Kidney epithelial cell (primary cell): ENCODE data around the gene CFAP161. TPM values are rescaled to one million over a fixed set of nuclear protein-coding genes. Genes with fewer than 3 reads are reported as not detected.

Experiments
- DNase-seq: peaks from one replicate; pipeline ENCODE4 v3.0.0-alpha.2; 2010; ENCODE audit warnings: low read depth
- H3K27me3 ChIP-seq: 2 replicates; pipeline ENCODE4 v1.6.0; 2011; ENCODE audit warnings: low read length; ENCODE audit not compliant: control insufficient read depth, insufficient read depth
- H3K36me3 ChIP-seq: 2 replicates; pipeline ENCODE4 v1.5.1; 2011; ENCODE audit warnings: low read length; ENCODE audit not compliant: control insufficient read depth, insufficient read depth
- H3K4me3 ChIP-seq: 2 replicates; pipeline ENCODE4 v1.5.1; 2011; ENCODE audit warnings: low read depth, mild to moderate bottlenecking, control low read depth, low read length
- CTCF ChIP-seq: IDR thresholded peaks from 2 replicates; pipeline ENCODE4 v1.5.1; 2011; ENCODE audit warnings: mild to moderate bottlenecking, moderate library complexity, low read length, control low read depth, inconsistent platforms; ENCODE audit not compliant: insufficient read depth, poor library complexity, severe bottlenecking
- total RNA-seq: library from RNA; depleted of rRNA; stranded (reverse); fragments of >200 nt; gene quantifications from 2 replicates; pipeline ENCODE4 v1.2.3, GENCODE V29; 2015

Gene CFAP161
- total RNA-seq, 1 donor from 2014 or later = not detected

GRCh38 chr15:81195339-81195864, 61.3 kb downstream of the CFAP161 start:
- DNase-seq = no peak
- Histone ChIP-seq H3K36me3 (no peaks in the 10 kb centered on the region), H3K4me3 (no peak overlapping the region), H3K27me3 (no peaks in the 10 kb centered on the region)
- no peak for TF ChIP-seq CTCF

- no peaks in the 10 kb centered on the region for H3K27me3 ChIP-seq
- H3K36me3 ChIP-seq = no peaks in the 10 kb centered on the region
- no peak for TF ChIP-seq CTCF
- DNase-seq = no peak
- no peak within 1 kb of the TSS for H3K4me3 ChIP-seq
Observed at GRCh38 chr15:81196576-81197254, 62.6 kb downstream of the CFAP161 start, which contains the start of gene IL16. Gene IL16 (plus strand): TSS chr15:81196879. CDS start chr15:81225400, 28,521 bp downstream.

- no peaks in the 10 kb centered on the region for H3K27me3 ChIP-seq
- DNase-seq = no peak
- no peak for TF ChIP-seq CTCF
- no peak overlapping the region for H3K4me3 ChIP-seq
- no peaks in the 10 kb centered on the region for H3K36me3 ChIP-seq
Observed at GRCh38 chr15:81197255-81197630, 63.2 kb downstream of the CFAP161 start.

GRCh38 chr15:81197688-81198281, 63.7 kb downstream of the CFAP161 start:
- no peak for TF ChIP-seq CTCF
- DNase-seq = no peak
- H3K4me3 ChIP-seq = no peak overlapping the region
- H3K27me3 ChIP-seq = no peaks in the 10 kb centered on the region
- no peaks in the 10 kb centered on the region for H3K36me3 ChIP-seq

Other genes with a start within 250 kb of the CFAP161 start
- gene MESD, start 144.5 kb upstream of the CFAP161 start, total RNA-seq = 24.7 and 25.9 TPM in 2 replicates
- gene TLNRD1, start 133.3 kb upstream of the CFAP161 start, total RNA-seq = 34.2 and 39.8 TPM in 2 replicates
- gene IL16, start 62.6 kb downstream of the CFAP161 start, total RNA-seq = not detected in 2 replicates
- 1.1 and 1.2 TPM in 2 replicates for gene STARD5, start 189.9 kb downstream of the CFAP161 start, total RNA-seq
- gene TMC3, start 239.9 kb downstream of the CFAP161 start, total RNA-seq = not detected in 2 replicates